GM23248 (cell line): ENCODE data around the gene PTPRT.

Experiments
- EZH2 ChIP-seq: fragments of 200-600 bp; sonication (generic); IDR thresholded peaks from 2 replicates; pipeline ENCODE4 v1.6.1; 2018; ENCODE audit warnings: antibody characterized with exemption, mild to moderate bottlenecking; ENCODE audit not compliant: insufficient read depth, poor library complexity, severe bottlenecking
- EZH2phosphoT487 ChIP-seq: fragments of 200-600 bp; sonication (generic); IDR thresholded peaks from 2 replicates; pipeline ENCODE4 v1.6.1; 2018; ENCODE audit warnings: antibody characterized with exemption, moderate library complexity, mild to moderate bottlenecking, low read depth; ENCODE audit not compliant: insufficient read depth

- no peak for TF ChIP-seq EZH2
- TF ChIP-seq EZH2phosphoT487: no peak
Measured at GRCh38 chr20:42063141-42063540, 1126.6 kb downstream of the PTPRT start.
